ENCODE results near the gene NKAIN2. TPM values are rescaled to one million over a fixed set of nuclear protein-coding genes. Genes with fewer than 3 reads are reported as not detected.

NKAIN2 gene
- total RNA-seq, 1 experiment from 2014 or later, result not detected

DNA sequence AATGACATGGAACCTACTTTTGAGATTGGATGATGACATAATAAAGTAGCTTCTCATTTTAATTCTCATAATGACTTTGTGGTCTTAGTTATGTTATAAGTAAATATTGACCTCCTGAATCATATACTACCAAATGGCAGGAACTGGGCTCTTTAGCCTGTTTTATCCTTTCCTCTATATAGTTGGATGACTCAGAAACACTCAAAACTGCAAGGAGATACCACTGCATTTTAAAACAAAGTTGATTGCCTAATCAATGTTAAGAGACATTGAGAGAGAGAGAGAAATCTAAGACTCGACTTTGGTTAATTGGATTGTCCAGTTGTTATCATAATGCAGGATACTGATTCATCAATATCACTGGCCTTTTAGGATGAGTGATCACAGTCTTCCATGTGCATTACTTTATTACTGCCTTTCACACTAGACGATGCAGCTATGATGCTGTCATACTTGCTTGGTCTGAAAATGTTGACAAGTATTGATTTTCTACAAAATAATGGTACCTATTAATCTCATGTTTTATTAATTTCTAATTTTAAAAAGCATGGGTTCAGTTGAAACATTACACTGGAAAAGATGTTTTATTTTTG, 320.0 kb downstream of the NKAIN2 start:
- no peaks in the 10 kb centered on the region for H3K4me1 Mint-ChIP-seq (ENCODE audit: low read depth, unreplicated experiment)
- no peaks in the 10 kb centered on the region for H3K27me3 Mint-ChIP-seq (ENCODE audit: unreplicated experiment)
- BruUV-seq (replicated peaks), result no TSS peak
- TF ChIP-seq, protein P1, sequence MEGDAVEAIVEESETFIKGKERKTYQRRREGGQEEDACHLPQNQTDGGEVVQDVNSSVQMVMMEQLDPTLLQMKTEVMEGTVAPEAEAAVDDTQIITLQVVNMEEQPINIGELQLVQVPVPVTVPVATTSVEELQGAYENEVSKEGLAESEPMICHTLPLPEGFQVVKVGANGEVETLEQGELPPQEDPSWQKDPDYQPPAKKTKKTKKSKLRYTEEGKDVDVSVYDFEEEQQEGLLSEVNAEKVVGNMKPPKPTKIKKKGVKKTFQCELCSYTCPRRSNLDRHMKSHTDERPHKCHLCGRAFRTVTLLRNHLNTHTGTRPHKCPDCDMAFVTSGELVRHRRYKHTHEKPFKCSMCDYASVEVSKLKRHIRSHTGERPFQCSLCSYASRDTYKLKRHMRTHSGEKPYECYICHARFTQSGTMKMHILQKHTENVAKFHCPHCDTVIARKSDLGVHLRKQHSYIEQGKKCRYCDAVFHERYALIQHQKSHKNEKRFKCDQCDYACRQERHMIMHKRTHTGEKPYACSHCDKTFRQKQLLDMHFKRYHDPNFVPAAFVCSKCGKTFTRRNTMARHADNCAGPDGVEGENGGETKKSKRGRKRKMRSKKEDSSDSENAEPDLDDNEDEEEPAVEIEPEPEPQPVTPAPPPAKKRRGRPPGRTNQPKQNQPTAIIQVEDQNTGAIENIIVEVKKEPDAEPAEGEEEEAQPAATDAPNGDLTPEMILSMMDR (IDR thresholded peaks at IDR 0.05; ENCODE audit: unreplicated experiment), result no peak
- no peak for DNase-seq
- CTCF ChIA-PET, result no interaction called here
- H3K27ac Mint-ChIP-seq (ENCODE audit: unreplicated experiment), result no peak overlapping the region
- H3K9me3 Mint-ChIP-seq (ENCODE audit: low read depth, unreplicated experiment), result no peaks in the 10 kb centered on the region
- H3K36me3 Mint-ChIP-seq (ENCODE audit: insufficient read depth, unreplicated experiment), result no peaks in the 10 kb centered on the region
- intact Hi-C loops (cut with micrococcal nuclease; ENCODE audit: unreplicated experiment), result no loop called here
- H3K4me3 Mint-ChIP-seq (ENCODE audit: low read depth, unreplicated experiment), result no peak overlapping the region

DNA sequence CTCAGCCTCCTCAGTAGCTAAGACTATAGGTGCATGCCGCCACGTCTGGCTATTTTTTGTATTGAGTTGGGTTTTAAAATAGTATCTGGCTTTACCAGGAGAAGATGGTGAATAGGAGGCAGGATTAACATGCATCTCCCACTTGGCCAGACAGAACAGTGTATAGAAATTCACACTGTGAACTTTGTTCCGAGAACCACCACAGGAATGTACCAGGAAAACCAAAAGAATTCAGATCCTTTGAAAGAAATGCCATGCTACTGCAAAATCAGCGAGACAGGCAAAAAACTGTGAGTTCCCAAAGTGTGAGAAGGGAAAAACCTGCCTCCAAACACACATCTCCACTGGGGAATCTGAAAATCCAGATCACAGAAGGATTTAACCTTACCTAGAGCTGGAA, 327.6 kb downstream of the NKAIN2 start:
- TF ChIP-seq, protein P1 (IDR thresholded peaks at IDR 0.05; ENCODE audit: unreplicated experiment), result no peak
- intact Hi-C loops (cut with micrococcal nuclease; ENCODE audit: unreplicated experiment), result no loop called here
- H3K27me3 Mint-ChIP-seq (ENCODE audit: unreplicated experiment), result no peaks in the 10 kb centered on the region
- no peaks in the 10 kb centered on the region for H3K36me3 Mint-ChIP-seq (ENCODE audit: insufficient read depth, unreplicated experiment)
- peaks cover 27% of the 10 kb centered on the region for H3K4me1 Mint-ChIP-seq (ENCODE audit: low read depth, unreplicated experiment)
- BruUV-seq (replicated peaks), result no TSS peak
- peak; percentile 10 for DNase-seq
- H3K27ac Mint-ChIP-seq (ENCODE audit: unreplicated experiment), result peak overlapping the region; percentile 54
- CTCF ChIA-PET, result no interaction called here
- no peaks in the 10 kb centered on the region for H3K9me3 Mint-ChIP-seq (ENCODE audit: low read depth, unreplicated experiment)
- no peak overlapping the region for H3K4me3 Mint-ChIP-seq (ENCODE audit: low read depth, unreplicated experiment)

DNA sequence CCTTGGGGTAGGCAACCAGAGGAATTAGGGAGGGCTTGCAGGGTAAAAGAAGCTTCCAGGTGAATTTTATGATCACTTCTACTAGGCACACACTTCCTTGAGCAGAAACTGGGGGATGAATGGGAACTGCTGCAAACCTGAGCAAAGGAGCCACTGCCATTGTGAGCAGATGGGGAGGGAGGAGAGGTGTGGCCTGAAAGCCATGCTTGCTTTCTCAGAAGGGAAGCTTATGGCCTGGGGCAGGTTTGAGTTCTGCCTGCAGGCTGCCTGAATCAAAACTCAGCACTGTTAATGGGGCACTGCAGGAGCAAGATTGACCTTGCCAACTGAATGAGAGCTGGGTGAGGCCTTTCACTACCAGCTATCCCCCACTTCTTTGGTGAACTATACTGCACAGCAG, 328.1 kb downstream of the NKAIN2 start:
- H3K27ac Mint-ChIP-seq (ENCODE audit: unreplicated experiment), result peak overlapping the region; percentile 54

DNA sequence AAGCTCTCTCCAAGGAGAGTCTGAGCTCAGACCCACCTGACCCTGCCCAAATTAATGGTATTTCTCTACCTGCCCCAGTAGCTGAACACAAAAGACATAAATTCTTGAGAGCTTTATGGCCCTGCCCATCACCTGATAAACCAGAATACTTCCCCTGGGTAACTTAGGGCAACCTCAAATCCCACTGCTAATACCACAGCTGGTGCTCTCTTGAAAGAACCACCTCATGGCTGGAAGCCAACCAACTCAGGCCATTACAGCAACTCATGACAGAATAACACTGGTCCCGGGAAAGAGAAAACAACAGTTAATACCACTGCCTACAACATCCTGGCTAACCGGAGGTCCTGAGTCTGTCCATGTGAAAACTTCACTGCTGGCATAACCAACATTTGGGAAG, 328.6 kb downstream of the NKAIN2 start:
- no TSS peak for BruUV-seq (replicated peaks)
- intact Hi-C loops (cut with micrococcal nuclease; ENCODE audit: unreplicated experiment), result no loop called here
- CTCF ChIA-PET, result no interaction called here
- no peak overlapping the region for H3K27ac Mint-ChIP-seq (ENCODE audit: unreplicated experiment)
- H3K27me3 Mint-ChIP-seq (ENCODE audit: unreplicated experiment), result no peaks in the 10 kb centered on the region
- DNase-seq, result peak; percentile 0
- H3K36me3 Mint-ChIP-seq (ENCODE audit: insufficient read depth, unreplicated experiment), result no peaks in the 10 kb centered on the region
- no peak overlapping the region for H3K4me3 Mint-ChIP-seq (ENCODE audit: low read depth, unreplicated experiment)
- TF ChIP-seq, protein P1 (IDR thresholded peaks at IDR 0.05; ENCODE audit: unreplicated experiment), result no peak
- H3K4me1 Mint-ChIP-seq (ENCODE audit: low read depth, unreplicated experiment), result peaks cover 27% of the 10 kb centered on the region
- no peaks in the 10 kb centered on the region for H3K9me3 Mint-ChIP-seq (ENCODE audit: low read depth, unreplicated experiment)

More for the DNA sequence above, 328.1 kb downstream of the NKAIN2 start:
- Mint-ChIP-seq H3K9me3 (ENCODE audit: low read depth, unreplicated experiment) (no peaks in the 10 kb centered on the region), H3K36me3 (ENCODE audit: insufficient read depth, unreplicated experiment) (no peaks in the 10 kb centered on the region), H3K27me3 (ENCODE audit: unreplicated experiment) (no peaks in the 10 kb centered on the region), H3K4me1 (ENCODE audit: low read depth, unreplicated experiment) (peaks cover 27% of the 10 kb centered on the region), H3K4me3 (ENCODE audit: low read depth, unreplicated experiment) (no peak overlapping the region)
- intact Hi-C loops (cut with micrococcal nuclease; ENCODE audit: unreplicated experiment), result no loop called here
- DNase-seq, result peak; percentile 5
- TF ChIP-seq, protein P1 (IDR thresholded peaks at IDR 0.05; ENCODE audit: unreplicated experiment), result no peak
- CTCF ChIA-PET, result no interaction called here
- no TSS peak for BruUV-seq (replicated peaks)

Measured in Calu3 (cell line).